Epithelial cell of proximal tubule (primary cell): ENCODE results near the gene KCNK3. TPM values are rescaled to one million over a fixed set of nuclear protein-coding genes. Genes with fewer than 3 reads are reported as not detected.

Experiments used
- DNase-seq: peaks from one replicate; pipeline ENCODE4 v3.0.0-alpha.2; 2011; ENCODE audit warnings: low read depth
- H3K4me3 ChIP-seq: 2 replicates; pipeline ENCODE4 v1.5.1; 2011; ENCODE audit warnings: low read depth, mild to moderate bottlenecking, low read length
- total RNA-seq: library from RNA; depleted of rRNA; stranded (reverse); fragments of >200 nt; gene quantifications from 2 replicates; pipeline ENCODE4 v1.2.3, GENCODE V29; 2015
- TF ChIP-seq, protein P1 (sequence below): conservative IDR thresholded peaks from 2 replicates; pipeline ENCODE4 v1.5.1; 2012; ENCODE audit warnings: low read depth, mild to moderate bottlenecking, low read length

The KCNK3 gene
- total RNA-seq, 1 donor from 2014 or later = 5.1 TPM

GRCh38 chr2:26681656-26682055 lies 10.9 kb upstream of the KCNK3 start:
- DNase-seq = no peak
- TF ChIP-seq, protein P1, sequence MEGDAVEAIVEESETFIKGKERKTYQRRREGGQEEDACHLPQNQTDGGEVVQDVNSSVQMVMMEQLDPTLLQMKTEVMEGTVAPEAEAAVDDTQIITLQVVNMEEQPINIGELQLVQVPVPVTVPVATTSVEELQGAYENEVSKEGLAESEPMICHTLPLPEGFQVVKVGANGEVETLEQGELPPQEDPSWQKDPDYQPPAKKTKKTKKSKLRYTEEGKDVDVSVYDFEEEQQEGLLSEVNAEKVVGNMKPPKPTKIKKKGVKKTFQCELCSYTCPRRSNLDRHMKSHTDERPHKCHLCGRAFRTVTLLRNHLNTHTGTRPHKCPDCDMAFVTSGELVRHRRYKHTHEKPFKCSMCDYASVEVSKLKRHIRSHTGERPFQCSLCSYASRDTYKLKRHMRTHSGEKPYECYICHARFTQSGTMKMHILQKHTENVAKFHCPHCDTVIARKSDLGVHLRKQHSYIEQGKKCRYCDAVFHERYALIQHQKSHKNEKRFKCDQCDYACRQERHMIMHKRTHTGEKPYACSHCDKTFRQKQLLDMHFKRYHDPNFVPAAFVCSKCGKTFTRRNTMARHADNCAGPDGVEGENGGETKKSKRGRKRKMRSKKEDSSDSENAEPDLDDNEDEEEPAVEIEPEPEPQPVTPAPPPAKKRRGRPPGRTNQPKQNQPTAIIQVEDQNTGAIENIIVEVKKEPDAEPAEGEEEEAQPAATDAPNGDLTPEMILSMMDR = no peak
- no peak overlapping the region for H3K4me3 ChIP-seq

DNA sequence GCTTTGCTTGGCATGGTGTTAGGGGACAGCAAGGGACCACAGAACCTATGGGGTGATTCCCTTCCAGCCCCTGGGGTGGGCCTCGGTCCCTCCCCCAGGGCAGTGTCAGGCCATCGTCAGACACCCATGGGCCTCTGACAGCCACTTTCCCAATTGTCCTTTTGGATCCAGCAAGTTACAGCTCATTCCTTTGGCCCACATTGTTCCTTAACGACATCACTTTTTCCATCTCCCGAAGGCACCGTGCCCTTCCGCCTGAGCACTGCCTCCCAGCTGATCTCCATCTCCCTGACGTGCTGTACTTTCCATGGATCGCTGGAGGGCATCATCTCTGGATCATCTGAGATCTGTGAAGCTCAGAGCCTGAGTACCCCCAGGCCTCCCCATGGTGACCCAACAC lies 10.4 kb upstream of the KCNK3 start:
- DNase-seq = no peak
- H3K4me3 ChIP-seq = no peak overlapping the region
- TF ChIP-seq, protein P1 = no peak

- no peak for DNase-seq
- H3K4me3 ChIP-seq = no peak overlapping the region
- TF ChIP-seq, protein P1 = no peak
Observed at GRCh38 chr2:26683583-26683982, 8.9 kb upstream of the KCNK3 start.

- no peak overlapping the region for H3K4me3 ChIP-seq
- DNase-seq = no peak
- TF ChIP-seq, protein P1 = no peak
Observed at GRCh38 chr2:26685341-26685740, 7.2 kb upstream of the KCNK3 start.

- peak; percentile 89 for DNase-seq
- no peak overlapping the region for H3K4me3 ChIP-seq
Observed at GRCh38 chr2:26685989-26686839, 6.3 kb upstream of the KCNK3 start.

GRCh38 chr2:26687328-26687727 lies 5.2 kb upstream of the KCNK3 start:
- H3K4me3 ChIP-seq = no peak overlapping the region
- no peak for DNase-seq
- TF ChIP-seq, protein P1 = no peak

More at GRCh38 chr2:26685989-26686839, 6.3 kb upstream of the KCNK3 start:
- TF ChIP-seq, protein P1 = peak; percentile 4

DNA sequence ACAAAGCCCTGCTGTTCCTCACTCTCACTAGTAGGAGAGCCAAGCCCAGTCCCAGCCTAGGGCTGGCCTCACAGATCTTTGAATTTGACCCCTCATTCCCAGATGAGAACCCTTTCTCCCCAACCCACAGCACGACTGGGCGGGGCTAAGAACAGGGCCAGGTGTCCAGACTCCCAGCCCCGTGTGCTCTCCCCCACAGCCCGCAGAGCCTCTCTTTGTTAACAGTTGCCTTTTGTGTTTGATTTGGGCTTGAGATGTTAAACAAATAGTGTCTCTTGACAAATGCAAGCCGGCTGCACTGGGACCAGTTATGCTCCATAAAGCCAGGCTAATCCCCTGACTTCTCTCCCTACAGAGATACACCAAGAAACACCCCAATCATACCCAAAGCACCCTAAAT lies 4.7 kb upstream of the KCNK3 start:
- DNase-seq = no peak
- no peak overlapping the region for H3K4me3 ChIP-seq
- TF ChIP-seq, protein P1 = no peak
